Hepatocyte (in vitro differentiated cells): ENCODE results near the gene WASL.

ENCODE experiments used
- CTCF ChIP-seq: fragments of 200-600 bp; sonication (generic); IDR thresholded peaks from 2 replicates; pipeline ENCODE4 v1.5.1; 2016; ENCODE audit warnings: antibody characterized with exemption, mild to moderate bottlenecking; ENCODE audit not compliant: poor library complexity
- EZH2phosphoT487 ChIP-seq: fragments of 200-600 bp; sonication (generic); IDR thresholded peaks from one replicate; pipeline ENCODE4 v1.6.1; 2018; ENCODE audit warnings: antibody characterized with exemption, mild to moderate bottlenecking, low read depth, moderate library complexity; ENCODE audit not compliant: unreplicated experiment, severe bottlenecking

GRCh38 chr7:123673752-123674398, 74.9 kb downstream of the WASL start:
- no peak for TF ChIP-seq CTCF
- no peak for TF ChIP-seq EZH2phosphoT487
